ENCODE results near the gene PTOV1. TPM values are rescaled to one million over a fixed set of nuclear protein-coding genes. Genes with fewer than 3 reads are reported as not detected.

Gene PTOV1
- total and polyA plus RNA-seq, 10 of the 15 experiments (the other 5 are each of a cell fraction or from before 2014, with no cell fraction given) = 3.2 to 83.5 (median 22.3) TPM

DNA sequence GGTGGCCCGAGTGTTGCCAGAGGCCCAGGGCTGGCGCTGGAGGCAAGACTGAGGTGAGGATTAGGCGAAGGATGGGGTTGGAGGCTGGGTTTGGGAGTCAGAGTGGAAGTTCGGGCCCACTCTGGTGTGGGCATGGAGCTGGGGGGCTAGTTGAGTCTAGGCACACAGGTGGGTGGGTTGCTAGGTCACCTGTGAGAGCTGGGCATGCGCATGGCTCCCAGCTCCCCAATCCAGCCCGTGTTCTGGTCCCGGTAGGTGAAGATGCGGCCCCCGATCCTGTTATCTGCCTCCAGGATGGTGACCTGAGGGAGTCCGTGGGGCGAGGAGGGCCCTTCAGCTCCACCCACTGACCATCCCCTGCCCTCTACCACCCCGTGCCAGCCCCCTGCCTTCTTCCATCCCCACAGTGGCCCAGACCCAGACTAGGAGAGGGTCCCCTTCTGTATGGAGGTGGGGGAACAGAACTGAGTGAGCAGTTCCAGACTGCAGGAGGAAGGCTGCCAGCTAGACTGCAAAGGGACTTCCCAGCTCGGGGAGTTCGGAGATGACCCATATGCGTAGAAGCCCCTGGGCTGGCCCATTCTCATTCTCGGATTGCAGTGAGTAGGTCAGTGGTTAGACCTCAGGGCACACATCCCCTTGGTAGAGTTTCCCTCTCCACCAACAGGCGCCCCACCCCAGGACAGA, 44.1 kb downstream of the PTOV1 start (continued):
- TF ChIP-seq REST (IDR thresholded peaks at IDR 0.05; ENCODE audit: low read depth, low read length) (no peak), SMC3 (IDR thresholded peaks at IDR 0.05; ENCODE audit: borderline replicate concordance, low read length) (no peak), JUND (IDR thresholded peaks at IDR 0.05; ENCODE audit: low read depth, low read length) (peak; percentile 14; the same call in 1 of the 2 replicates), NR2C2 (IDR thresholded peaks at IDR 0.05; ENCODE audit: borderline replicate concordance, control insufficient read depth, insufficient read length, low read depth) (no peak), RCOR1 (conservative IDR thresholded peaks at IDR 0.05; ENCODE audit: low read depth, low read length) (0 out of 2 replicates have a peak, but pooled peaks have one; percentile 24), YY1 (IDR thresholded peaks at IDR 0.05; ENCODE audit: low read depth, low read length) (no peak), SREBF2 (IDR thresholded peaks at IDR 0.05; ENCODE audit: low read length) (no peak), EZH2 (IDR thresholded peaks at IDR 0.05; ENCODE audit: borderline replicate concordance, control insufficient read depth, low read depth, low read length) (no peak), CHD2 (IDR thresholded peaks at IDR 0.05; ENCODE audit: borderline replicate concordance, low read depth, low read length) (peak; percentile 59; the same call in 1 of the 2 replicates), NFYB (IDR thresholded peaks at IDR 0.05; ENCODE audit: insufficient read depth, low read depth, low read length) (no peak), TAF1 (IDR thresholded peaks at IDR 0.05; ENCODE audit: borderline replicate concordance, low read depth, low read length) (0 out of 2 replicates have a peak, but pooled peaks have one; percentile 30), IRF4 (IDR thresholded peaks at IDR 0.05; ENCODE audit: low read depth, low read length) (peak; percentile 64; the same call in 1 of the 2 replicates), ASH2L (IDR thresholded peaks at IDR 0.05; ENCODE audit: borderline replicate concordance, low read depth) (no peak), NRF1 (conservative IDR thresholded peaks at IDR 0.05; ENCODE audit: low read depth, low read length) (no peak), PAX5 (IDR thresholded peaks at IDR 0.05; ENCODE audit: borderline replicate concordance, low read depth, low read length) (peak; percentile 77; the same call in 1 of the 2 replicates), NBN (IDR thresholded peaks at IDR 0.05) (no peak), CBX5 (IDR thresholded peaks at IDR 0.05; ENCODE audit: low read depth) (no peak), BCL3 (IDR thresholded peaks at IDR 0.05; ENCODE audit: borderline replicate concordance, insufficient read depth, low read depth, low read length, poor library complexity, severe bottlenecking) (no peak)
- TF ChIP-seq, protein P1, sequence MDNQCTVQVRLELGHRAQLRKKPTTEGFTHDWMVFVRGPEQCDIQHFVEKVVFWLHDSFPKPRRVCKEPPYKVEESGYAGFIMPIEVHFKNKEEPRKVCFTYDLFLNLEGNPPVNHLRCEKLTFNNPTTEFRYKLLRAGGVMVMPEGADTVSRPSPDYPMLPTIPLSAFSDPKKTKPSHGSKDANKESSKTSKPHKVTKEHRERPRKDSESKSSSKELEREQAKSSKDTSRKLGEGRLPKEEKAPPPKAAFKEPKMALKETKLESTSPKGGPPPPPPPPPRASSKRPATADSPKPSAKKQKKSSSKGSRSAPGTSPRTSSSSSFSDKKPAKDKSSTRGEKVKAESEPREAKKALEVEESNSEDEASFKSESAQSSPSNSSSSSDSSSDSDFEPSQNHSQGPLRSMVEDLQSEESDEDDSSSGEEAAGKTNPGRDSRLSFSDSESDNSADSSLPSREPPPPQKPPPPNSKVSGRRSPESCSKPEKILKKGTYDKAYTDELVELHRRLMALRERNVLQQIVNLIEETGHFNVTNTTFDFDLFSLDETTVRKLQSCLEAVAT (IDR thresholded peaks at IDR 0.05) = no peak
- TF ChIP-seq, protein P2, sequence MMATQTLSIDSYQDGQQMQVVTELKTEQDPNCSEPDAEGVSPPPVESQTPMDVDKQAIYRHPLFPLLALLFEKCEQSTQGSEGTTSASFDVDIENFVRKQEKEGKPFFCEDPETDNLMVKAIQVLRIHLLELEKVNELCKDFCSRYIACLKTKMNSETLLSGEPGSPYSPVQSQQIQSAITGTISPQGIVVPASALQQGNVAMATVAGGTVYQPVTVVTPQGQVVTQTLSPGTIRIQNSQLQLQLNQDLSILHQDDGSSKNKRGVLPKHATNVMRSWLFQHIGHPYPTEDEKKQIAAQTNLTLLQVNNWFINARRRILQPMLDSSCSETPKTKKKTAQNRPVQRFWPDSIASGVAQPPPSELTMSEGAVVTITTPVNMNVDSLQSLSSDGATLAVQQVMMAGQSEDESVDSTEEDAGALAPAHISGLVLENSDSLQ (IDR thresholded peaks at IDR 0.05) = no peak
- TF ChIP-seq, protein P3, sequence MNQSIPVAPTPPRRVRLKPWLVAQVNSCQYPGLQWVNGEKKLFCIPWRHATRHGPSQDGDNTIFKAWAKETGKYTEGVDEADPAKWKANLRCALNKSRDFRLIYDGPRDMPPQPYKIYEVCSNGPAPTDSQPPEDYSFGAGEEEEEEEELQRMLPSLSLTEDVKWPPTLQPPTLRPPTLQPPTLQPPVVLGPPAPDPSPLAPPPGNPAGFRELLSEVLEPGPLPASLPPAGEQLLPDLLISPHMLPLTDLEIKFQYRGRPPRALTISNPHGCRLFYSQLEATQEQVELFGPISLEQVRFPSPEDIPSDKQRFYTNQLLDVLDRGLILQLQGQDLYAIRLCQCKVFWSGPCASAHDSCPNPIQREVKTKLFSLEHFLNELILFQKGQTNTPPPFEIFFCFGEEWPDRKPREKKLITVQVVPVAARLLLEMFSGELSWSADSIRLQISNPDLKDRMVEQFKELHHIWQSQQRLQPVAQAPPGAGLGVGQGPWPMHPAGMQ (IDR thresholded peaks at IDR 0.05; ENCODE audit: borderline replicate concordance) = no peak

Data from GM12878 (cell line).